SK-N-SH (cell line): ENCODE measurements around the gene SLC66A2. TPM values are rescaled to one million over a fixed set of nuclear protein-coding genes. Genes with fewer than 3 reads are reported as not detected.

Experiments
- CTCF ChIA-PET: fragments of 300-600, 350-600 bp; formaldehyde crosslinking; extraction: SDS; loops from one replicate; lab custom pipeline; 2021; lab: Yijun Ruan, JAX
- POLR2A ChIA-PET: fragments of 350-600 bp; sonication (Branson Sonifier 250); formaldehyde crosslinking; extraction: SDS; loops from one replicate; lab custom pipeline; 2020; ENCODE audit warnings: antibody characterized with exemption, inconsistent platforms; lab: Yijun Ruan, JAX
- DNase-seq: peaks from one replicate; pipeline ENCODE4 v3.0.0; 2012
- H2AFZ ChIP-seq: fragments of 200-600 bp; sonication (generic); 2 replicates; pipeline ENCODE4 v1.8.1; 2016; ENCODE audit warnings: antibody characterized with exemption, mild to moderate bottlenecking, low read depth
- H3F3A ChIP-seq: fragments of 200-600 bp; sonication (generic); replicated peaks from 2 replicates; pipeline ENCODE3; 2016; ENCODE audit warnings: antibody characterized with exemption, mild to moderate bottlenecking; ENCODE audit not compliant: insufficient read depth
- H3K27ac ChIP-seq, 2 experiments: fragments of 200-500 bp in 1 of 2; fragments of 200-600 bp in 1 of 2; sonication (Bioruptor generic) in 1 of 2; sonication (generic), shearing (Covaris generic) in 1 of 2; 2 replicates each; pipeline versions ENCODE4 v1.5.1 to v1.6.1; 2014 to 2016; ENCODE audit warnings: low read depth in 2 of 2, inconsistent platforms in 1 of 2, low read length in 1 of 2, mild to moderate bottlenecking in 1 of 2, mixed read lengths in 1 of 2
- H3K27me3 ChIP-seq: fragments of 200-600 bp; sonication (generic), shearing (Covaris generic); 2 replicates; pipeline ENCODE4 v1.6.1; 2016; ENCODE audit warnings: mixed run types; ENCODE audit not compliant: insufficient read depth
- H3K36me3 ChIP-seq, 2 experiments: fragments of 200-500 bp in 1 of 2; fragments of 200-600 bp in 1 of 2; sonication (Bioruptor generic) in 1 of 2; sonication (generic) in 1 of 2; replicated peaks in 1 of 2; 2 replicates each; pipeline versions ENCODE3 to v1.5.1; 2014 to 2016; ENCODE audit warnings: low read length in 1 of 2, mild to moderate bottlenecking in 1 of 2; ENCODE audit not compliant: insufficient read depth in 2 of 2, control insufficient read depth in 1 of 2
- H3K4me1 ChIP-seq, 2 experiments: fragments of 200-500 bp in 1 of 2; fragments of 200-600 bp in 1 of 2; sonication (Bioruptor generic) in 1 of 2; sonication (generic), shearing (Covaris generic) in 1 of 2; 2 replicates each; pipeline versions ENCODE4 v1.5.1 to v1.6.1; 2014 to 2016; ENCODE audit warnings: low read depth in 1 of 2, low read length in 1 of 2, mixed run types in 1 of 2; ENCODE audit not compliant: insufficient read depth in 2 of 2, control insufficient read depth in 1 of 2
- H3K4me2 ChIP-seq: fragments of 200-600 bp; sonication (generic), shearing (Covaris generic); 2 replicates; pipeline ENCODE4 v1.6.1; 2017; ENCODE audit warnings: mixed run types
- H3K4me3 ChIP-seq, 2 experiments: fragments of 200-500 bp in 1 of 2; fragments of 200-600 bp in 1 of 2; sonication (Bioruptor generic) in 1 of 2; sonication (generic), shearing (Covaris generic) in 1 of 2; 2 replicates each; pipeline versions ENCODE4 v1.5.1 to v1.8.1; 2014 to 2016; ENCODE audit warnings: low read depth in 2 of 2, inconsistent platforms in 1 of 2, low read length in 1 of 2, mild to moderate bottlenecking in 1 of 2, mixed read lengths in 1 of 2, moderate library complexity in 1 of 2
- H3K79me2 ChIP-seq: fragments of 200-600 bp; sonication (generic); 2 replicates; pipeline ENCODE4 v1.8.1; 2017; ENCODE audit warnings: mild to moderate bottlenecking; ENCODE audit not compliant: insufficient read depth
- H3K9ac ChIP-seq: fragments of 200-600 bp; sonication (generic); 2 replicates; pipeline ENCODE4 v1.6.1; 2017; ENCODE audit warnings: mixed run types
- H3K9me2 ChIP-seq: fragments of 200-600 bp; sonication (generic); 2 replicates; pipeline ENCODE4 v1.6.1; 2017; ENCODE audit warnings: mixed run types
- H3K9me3 ChIP-seq: fragments of 200-600 bp; sonication (generic); 2 replicates; pipeline ENCODE4 v1.6.1; 2017; ENCODE audit warnings: mixed run types, mild to moderate bottlenecking, moderate library complexity
- H4K20me1 ChIP-seq: fragments of 200-600 bp; sonication (generic); 2 replicates; pipeline ENCODE4 v1.6.1; 2017; ENCODE audit warnings: mild to moderate bottlenecking, mixed run types; ENCODE audit not compliant: insufficient read depth
- ELF1 ChIP-seq: IDR thresholded peaks from 2 replicates; pipeline ENCODE4 v1.4.0; 2012
- EP300 ChIP-seq, 2 experiments: IDR thresholded peaks; 2 replicates each; pipeline versions ENCODE4 v1.4.0 to v1.6.1; 2012; ENCODE audit warnings: borderline replicate concordance in 1 of 2, low read depth in 1 of 2, low read length in 1 of 2
- FOSL2 ChIP-seq: IDR thresholded peaks from 2 replicates; pipeline ENCODE4 v1.4.0; 2012; ENCODE audit warnings: low read depth, mild to moderate bottlenecking, moderate library complexity, borderline replicate concordance
- FOXM1 ChIP-seq: IDR thresholded peaks from 2 replicates; pipeline ENCODE4 v1.4.0; 2012; ENCODE audit warnings: low read depth, mild to moderate bottlenecking
- GATA2 ChIP-seq: sonication (generic); formaldehyde crosslinking; IDR thresholded peaks from 2 replicates; pipeline ENCODE4 v1.5.0; 2020; ENCODE audit warnings: mild to moderate bottlenecking, missing genetic modification reagents
- MEF2A ChIP-seq: IDR thresholded peaks from 2 replicates; pipeline ENCODE4 v1.4.0; 2012; ENCODE audit warnings: low read depth, borderline replicate concordance
- MXI1 ChIP-seq: IDR thresholded peaks from 2 replicates; pipeline ENCODE4 v1.6.1; 2012; ENCODE audit warnings: mild to moderate bottlenecking, low read depth, low read length, improper control_type of control experiment
- PBX3 ChIP-seq: IDR thresholded peaks from 2 replicates; pipeline ENCODE4; 2012
- POLR2AphosphoS5 ChIP-seq: IDR thresholded peaks from 2 replicates; pipeline ENCODE4 v1.6.1; 2012; ENCODE audit warnings: low read depth, low read length
- RAD21 ChIP-seq: IDR thresholded peaks from 2 replicates; pipeline ENCODE4 v1.6.1; 2012; ENCODE audit warnings: mild to moderate bottlenecking, low read length
- RCOR1 ChIP-seq: fragments of 150-350 bp; IDR thresholded peaks from 2 replicates; pipeline ENCODE4 v1.6.1; 2017; ENCODE audit warnings: antibody characterized with exemption, low read length
- RFX5 ChIP-seq: IDR thresholded peaks from 2 replicates; pipeline ENCODE4 v1.6.1; 2012; ENCODE audit warnings: mild to moderate bottlenecking, improper control_type of control experiment, low read length
- SIN3A ChIP-seq: IDR thresholded peaks from 2 replicates; pipeline ENCODE4 v1.6.1; 2012; ENCODE audit warnings: low read depth, mild to moderate bottlenecking, low read length, moderate library complexity, borderline replicate concordance
- SMC3 ChIP-seq: IDR thresholded peaks from 2 replicates; pipeline ENCODE4 v1.6.1; 2012; ENCODE audit warnings: low read depth, low read length, improper control_type of control experiment
- TAF1 ChIP-seq: IDR thresholded peaks from 2 replicates; pipeline ENCODE4 v1.6.1; 2012; ENCODE audit warnings: low read depth, mild to moderate bottlenecking, low read length, moderate library complexity, borderline replicate concordance
- TCF12 ChIP-seq: IDR thresholded peaks from 2 replicates; pipeline ENCODE4 v1.4.0; 2012
- TEAD4 ChIP-seq: IDR thresholded peaks from 2 replicates; pipeline ENCODE4 v1.4.0; 2012; ENCODE audit warnings: mild to moderate bottlenecking, borderline replicate concordance; ENCODE audit not compliant: insufficient read depth
- USF2 ChIP-seq: fragments of 150-350 bp; IDR thresholded peaks from 2 replicates; pipeline ENCODE4 v1.6.1; 2017; ENCODE audit warnings: antibody characterized with exemption, low read length, low read depth, borderline replicate concordance
- YY1 ChIP-seq: IDR thresholded peaks from 2 replicates; pipeline ENCODE4 v1.4.0; 2012; ENCODE audit warnings: low read depth, mild to moderate bottlenecking
- WGBS: methylation state at CpG from one replicate; pipeline ENCODE4 v1.1.6; 2017; ENCODE audit warnings: low lambda C conversion rate; 5-methylcytosine and 5-hydroxymethylcytosine counted together
- polyA plus RNA-seq, 3 experiments: library from polyadenylated mRNA; depleted of rRNA; stranded (reverse); fragments of >200 nt; gene quantifications; 2 replicates each; pipeline ENCODE4 v1.2.3, GENCODE V29; 2012
- TF ChIP-seq, protein P1 (sequence below): IDR thresholded peaks from 2 replicates; pipeline ENCODE4 v1.4.0; 2012; ENCODE audit warnings: low read depth, borderline replicate concordance
- TF ChIP-seq, protein P2 (sequence below): IDR thresholded peaks from 2 replicates; pipeline ENCODE4 v1.4.0; 2012; ENCODE audit warnings: low read depth

SLC66A2 gene
- polyA plus RNA-seq, 1 of the 3 experiments (the other 2 are of a cell fraction), result 14.5 TPM

GRCh38 chr18:79930020-79930642 lies 21.3 kb downstream of the SLC66A2 start (continued):
- TF ChIP-seq, protein P1, sequence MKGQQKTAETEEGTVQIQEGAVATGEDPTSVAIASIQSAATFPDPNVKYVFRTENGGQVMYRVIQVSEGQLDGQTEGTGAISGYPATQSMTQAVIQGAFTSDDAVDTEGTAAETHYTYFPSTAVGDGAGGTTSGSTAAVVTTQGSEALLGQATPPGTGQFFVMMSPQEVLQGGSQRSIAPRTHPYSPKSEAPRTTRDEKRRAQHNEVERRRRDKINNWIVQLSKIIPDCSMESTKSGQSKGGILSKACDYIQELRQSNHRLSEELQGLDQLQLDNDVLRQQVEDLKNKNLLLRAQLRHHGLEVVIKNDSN, result no peak
- no peak for TF ChIP-seq PBX3
- no peak for TF ChIP-seq MXI1

DNA sequence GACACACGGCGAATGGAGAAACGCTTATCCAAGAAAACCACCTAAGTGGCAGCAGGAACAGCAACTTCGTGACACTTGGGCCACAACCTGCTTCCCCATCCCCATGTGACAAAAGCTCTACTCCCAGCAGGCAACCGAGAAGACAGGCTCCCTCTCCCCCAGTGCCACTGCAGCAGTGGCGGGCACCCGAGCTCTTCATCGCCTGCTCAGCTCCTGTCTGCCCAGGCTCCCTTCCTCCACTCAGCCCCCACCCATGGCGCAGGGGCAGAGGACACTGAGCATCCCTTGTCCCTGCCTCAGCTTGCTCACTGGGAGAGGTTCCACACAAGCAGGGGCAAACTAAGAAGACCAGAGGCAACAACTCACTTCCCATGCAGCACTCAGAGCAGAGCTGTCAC lies 22.9 kb downstream of the SLC66A2 start:
- ChIA-PET CTCF (no interaction called here), POLR2A (interaction anchor here (0.6 kb wide), 1 partner anchor 15 kb away, joined by 6 read pairs; no protein-coding TSS in a partner anchor)
- peaks cover 33% of the 10 kb centered on the region; the same call in 1 of the 2 replicates for H3K79me2 ChIP-seq
- H3K4me2 ChIP-seq, result no peak overlapping the region
- WGBS, result 100% methylated on average over 3 of the region's 9 CpGs
- peaks cover 3 to 19% of the 10 kb centered on the region in 2 experiments for H3K36me3 ChIP-seq
- no peaks in the 10 kb centered on the region for H3K27me3 ChIP-seq
- H3K4me3 ChIP-seq, result no peak overlapping the region; a peak in 1 of 4 replicates
- no peak overlapping the region for H2AFZ ChIP-seq
- no peak for DNase-seq
- peaks cover 36% of the 10 kb centered on the region for H3K9me3 ChIP-seq
- TF ChIP-seq EP300 (IDR thresholded peaks at IDR 0.05; ENCODE audit: borderline replicate concordance in 1 of 2, low read depth in 1 of 2, low read length in 1 of 2), result no peak
- TF ChIP-seq RCOR1, result no peak
- TF ChIP-seq TCF12, result no peak
- no peak for TF ChIP-seq GATA2
- TF ChIP-seq USF2, result no peak
- TF ChIP-seq, protein P2, sequence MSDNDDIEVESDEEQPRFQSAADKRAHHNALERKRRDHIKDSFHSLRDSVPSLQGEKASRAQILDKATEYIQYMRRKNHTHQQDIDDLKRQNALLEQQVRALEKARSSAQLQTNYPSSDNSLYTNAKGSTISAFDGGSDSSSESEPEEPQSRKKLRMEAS, result no peak
- no peak for TF ChIP-seq TAF1
- TF ChIP-seq TEAD4, result no peak
- TF ChIP-seq FOXM1, result no peak
- no peak for TF ChIP-seq ELF1
- TF ChIP-seq POLR2AphosphoS5, result no peak
- no peak for TF ChIP-seq SIN3A
- no peak for TF ChIP-seq RFX5
- no peak for TF ChIP-seq RAD21
- TF ChIP-seq YY1, result no peak
- no peak for TF ChIP-seq FOSL2
- no peak for TF ChIP-seq MEF2A
- no peak for TF ChIP-seq SMC3
- no peaks in the 10 kb centered on the region for H3K4me1 ChIP-seq
- H3K27ac ChIP-seq, result no peak overlapping the region
- H4K20me1 ChIP-seq, result no peaks in the 10 kb centered on the region
- peaks cover 12% of the 10 kb centered on the region for H3F3A ChIP-seq
- H3K9ac ChIP-seq, result no peak overlapping the region
- no peaks in the 10 kb centered on the region for H3K9me2 ChIP-seq
